GM12891 (cell line): ENCODE results near the gene CEMP1.

Source experiments
- DNase-seq: peaks from one replicate; pipeline ENCODE4 v3.0.0; 2011; ENCODE audit warnings: low spot score; ENCODE audit not compliant: insufficient read length
- FAIRE-seq: peaks from 2 replicates; lab custom pipeline; 2011; peaks lifted over from hg19 to GRCh38; lab: Jason Lieb, UNC
- PAX5 ChIP-seq: IDR thresholded peaks from 2 replicates; pipeline ENCODE4 v1.6.1; 2011; ENCODE audit warnings: low read length, moderate library complexity, mild to moderate bottlenecking; ENCODE audit not compliant: insufficient read depth, severe bottlenecking
- POLR2A ChIP-seq: IDR thresholded peaks from 2 replicates; pipeline ENCODE4 v1.6.1; 2011; ENCODE audit warnings: low read depth, low read length, control low read depth
- POLR2AphosphoS5 ChIP-seq: IDR thresholded peaks from 2 replicates; pipeline ENCODE4 v1.6.1; 2011; ENCODE audit warnings: low read depth, low read length, control low read depth
- POU2F2 ChIP-seq: IDR thresholded peaks from 2 replicates; pipeline ENCODE4 v1.6.1; 2011; ENCODE audit warnings: low read depth, mild to moderate bottlenecking, control low read depth, low read length, moderate library complexity
- SPI1 ChIP-seq: IDR thresholded peaks from 2 replicates; pipeline ENCODE4 v1.6.1; 2011; ENCODE audit warnings: low read depth, low read length, control low read depth
- TAF1 ChIP-seq: IDR thresholded peaks from 2 replicates; pipeline ENCODE4 v1.6.1; 2011; ENCODE audit warnings: low read depth, low read length, control low read depth

CEMP1 gene

DNA sequence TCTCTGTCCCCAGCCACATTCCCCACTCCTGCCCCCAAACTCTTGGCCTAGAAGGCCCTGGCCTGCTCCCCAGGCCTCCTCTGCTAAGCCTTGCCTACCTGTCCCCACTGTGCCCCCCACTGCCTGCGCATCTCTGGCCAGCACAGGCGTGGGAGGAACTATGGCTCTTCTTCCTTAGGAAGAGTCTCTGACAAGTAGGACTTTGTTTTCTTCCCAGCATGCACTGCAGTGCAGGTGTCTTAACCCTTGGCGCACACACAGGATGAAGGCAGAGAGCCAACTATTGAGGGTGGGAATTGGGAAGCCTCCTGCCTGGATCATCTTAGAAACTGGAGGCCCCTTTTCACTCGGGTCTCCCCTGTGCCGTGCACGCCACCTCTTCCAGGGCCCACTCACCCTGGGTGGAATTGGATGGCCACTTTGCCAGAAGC is 7.4 kb downstream of the CEMP1 start:
- 0 out of 2 replicates have a peak, but pooled peaks have one; percentile 32 for TF ChIP-seq POLR2AphosphoS5
- no peak for TF ChIP-seq PAX5
- no peak for TF ChIP-seq POLR2A
- no peak for TF ChIP-seq SPI1
- FAIRE-seq (no peak), DNase-seq (no peak)

GRCh38 chr16:2520784-2521531 is 10.2 kb downstream of the CEMP1 start:
- peak; percentile 64 for TF ChIP-seq SPI1
- no peak for TF ChIP-seq POU2F2
- TF ChIP-seq POLR2AphosphoS5, result 0 out of 2 replicates have a peak, but pooled peaks have one; percentile 14
- peak; percentile 72 for FAIRE-seq
- peak; percentile 78 for DNase-seq

DNA sequence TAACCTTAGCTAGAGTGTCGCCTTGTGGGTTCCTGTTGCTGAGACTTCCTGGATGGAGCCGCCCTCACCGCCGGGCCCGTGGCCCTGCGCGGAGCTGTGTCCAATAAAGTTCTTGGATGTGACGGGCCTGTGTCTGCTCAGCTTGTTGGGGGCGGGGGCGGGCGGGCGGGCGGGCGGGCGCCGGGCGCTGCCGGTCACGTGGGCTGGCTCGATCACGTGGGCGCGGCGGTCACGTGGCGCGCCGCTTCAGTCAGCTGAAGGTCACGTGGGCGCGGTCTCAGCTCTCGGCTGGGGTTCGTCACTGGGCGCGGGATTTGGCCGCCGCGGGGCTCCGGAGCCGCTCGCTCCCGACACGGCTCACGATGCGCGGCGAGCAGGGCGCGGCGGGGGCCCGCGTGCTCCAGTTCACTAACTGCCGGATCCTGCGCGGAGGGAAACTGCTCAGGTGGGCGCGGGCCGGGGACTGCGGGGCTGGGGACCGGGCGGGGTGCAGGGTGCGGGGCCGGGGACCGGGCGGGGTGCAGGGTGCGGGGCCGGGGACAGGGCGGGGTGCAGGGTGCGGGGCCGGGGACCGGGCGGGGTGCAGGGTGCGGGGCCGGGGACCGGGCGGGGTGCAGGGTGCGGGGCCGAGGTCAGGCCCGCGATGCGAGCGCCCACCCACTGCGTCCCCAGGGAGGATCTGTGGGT is 11.0 kb downstream of the CEMP1 start, which contains the start of gene AMDHD2:
TSS of gene AMDHD2 (plus strand) at position 275 of the 687 bp plus-strand sequence. CDS start at position 363, 88 bp downstream.
- FAIRE-seq (peak; percentile 89), DNase-seq (peak; percentile 99)
- TF ChIP-seq PAX5 (peak; percentile 6), POLR2AphosphoS5 (peak; percentile 84), POLR2A (peak; percentile 73; the same call in 1 of the 2 replicates), TAF1 (peak; percentile 66), POU2F2 (peak; percentile 88; the same call in 1 of the 2 replicates), SPI1 (no peak)

DNA sequence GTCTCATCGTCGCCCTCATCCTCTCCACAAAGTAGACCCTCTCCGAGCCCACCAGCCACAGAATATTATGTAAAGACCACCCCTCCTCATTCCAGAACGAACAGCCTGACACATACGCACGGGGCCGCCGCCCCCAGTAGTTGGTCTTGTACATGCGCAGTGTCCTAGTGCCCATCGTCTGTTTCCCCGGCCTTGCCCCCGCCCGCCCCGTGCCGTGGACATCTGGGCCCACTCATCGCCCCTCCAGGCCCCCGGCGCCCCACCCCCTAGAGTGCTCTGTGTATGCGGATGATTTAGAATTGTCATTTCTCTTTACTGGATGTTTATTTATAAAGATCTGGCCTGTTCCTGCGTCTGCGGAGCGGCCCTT is 11.5 kb downstream of the CEMP1 start:
- TF ChIP-seq PAX5, result no peak
- TF ChIP-seq POLR2AphosphoS5, result no peak
- no peak for TF ChIP-seq POLR2A
- no peak for TF ChIP-seq POU2F2
- TF ChIP-seq SPI1, result no peak
- no peak for TF ChIP-seq TAF1
- no peak for DNase-seq

GRCh38 chr16:2518823-2519710 is 12.1 kb downstream of the CEMP1 start:
- DNase-seq (no peak), FAIRE-seq (no peak)
- no peak for TF ChIP-seq POLR2AphosphoS5
- TF ChIP-seq POLR2A, result no peak
- no peak for TF ChIP-seq PAX5
- TF ChIP-seq TAF1, result no peak
- TF ChIP-seq SPI1, result no peak
- TF ChIP-seq POU2F2, result no peak

More for the DNA sequence above, 11.5 kb downstream of the CEMP1 start:
- no peak for FAIRE-seq

DNA sequence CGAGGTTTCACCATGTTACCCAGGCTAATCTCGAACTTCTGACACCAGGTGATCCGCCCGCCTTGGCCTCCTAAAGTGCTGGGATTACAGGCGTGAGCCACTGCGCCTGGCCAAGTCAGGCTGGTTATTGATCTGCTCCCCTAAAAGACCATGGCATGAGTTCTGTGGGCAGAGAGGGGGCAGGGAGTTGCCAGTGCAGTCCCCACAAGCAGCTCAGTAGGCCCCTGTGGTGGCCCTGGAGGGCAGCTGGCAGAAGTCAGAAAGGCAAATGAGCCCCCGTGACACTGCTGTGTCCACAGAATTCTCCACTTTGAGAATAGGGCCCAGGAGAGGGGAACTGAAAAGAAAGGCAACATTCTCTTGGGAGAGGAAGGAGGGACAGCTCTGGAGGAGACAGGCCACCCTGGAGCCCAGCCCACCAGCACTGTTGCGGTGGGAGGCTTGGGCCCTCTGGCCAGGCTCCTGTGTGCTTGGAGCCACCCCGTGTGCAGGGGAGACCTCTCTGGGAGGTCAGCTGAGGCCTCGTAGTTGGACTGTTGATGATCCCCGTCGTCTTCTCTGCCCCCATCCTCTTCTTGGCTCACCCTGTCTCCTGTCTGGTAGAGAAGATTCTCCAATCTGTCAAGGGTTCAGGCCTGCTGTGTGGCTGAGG is 13.1 kb downstream of the CEMP1 start:
- FAIRE-seq (no peak), DNase-seq (no peak)
- TF ChIP-seq PAX5, result no peak
- TF ChIP-seq POLR2AphosphoS5, result no peak
- no peak for TF ChIP-seq POU2F2
- no peak for TF ChIP-seq TAF1
- TF ChIP-seq POLR2A, result no peak

- FAIRE-seq (peak; percentile 20), DNase-seq (no peak)
- no peak for TF ChIP-seq POU2F2
- TF ChIP-seq SPI1, result 0 out of 2 replicates have a peak, but pooled peaks have one; percentile 12
- TF ChIP-seq POLR2AphosphoS5, result no peak
- no peak for TF ChIP-seq PAX5
These were observed 14.6 kb downstream of the CEMP1 start for GRCh38 chr16:2516391-2517240.

- FAIRE-seq, result no peak
These were observed 15.9 kb downstream of the CEMP1 start for GRCh38 chr16:2515180-2515851.

More at GRCh38 chr16:2515180-2515851, 15.9 kb downstream of the CEMP1 start:
- no peak for DNase-seq
- TF ChIP-seq POU2F2 (no peak), TAF1 (no peak), SPI1 (no peak), PAX5 (no peak), POLR2AphosphoS5 (no peak), POLR2A (no peak)
